GM13976 (cell line): ENCODE measurements around the gene CRNKL1.

Source experiments
- DNase-seq: peaks from one replicate; pipeline ENCODE4 v3.0.0; 2012; ENCODE audit warnings: low spot score
- CTCF ChIP-seq: IDR thresholded peaks from 2 replicates; pipeline ENCODE4 v1.5.1; 2012; ENCODE audit warnings: borderline replicate concordance, mild to moderate bottlenecking; ENCODE audit not compliant: insufficient read depth; ENCODE audit errors: extremely low read depth, missing control alignments, control extremely low read depth
- in situ Hi-C: fragments of 300-500 bp; cut with MboI; formaldehyde crosslinking; loops from one replicate; pipeline ENCODE4 v1.12.0; 2022; ENCODE audit warnings: low sequenced_read_pairs, mixed read lengths, inconsistent platforms; ENCODE audit not compliant: unreplicated experiment

CRNKL1 gene

GRCh38 chr20:19990850-19991249 lies 61.4 kb downstream of the CRNKL1 start:
- no peak for DNase-seq
- TF ChIP-seq CTCF: no peak
- in situ Hi-C loops: no loop called here

GRCh38 chr20:19987046-19987445 lies 65.2 kb downstream of the CRNKL1 start:
- no peak for TF ChIP-seq CTCF
- in situ Hi-C loops: loop anchor here (10.0 kb wide), 1 partner anchor 202 kb away; no protein-coding TSS in a partner anchor

GRCh38 chr20:19986419-19986818 lies 65.8 kb downstream of the CRNKL1 start:
- in situ Hi-C loops: loop anchor here (10.0 kb wide), 1 partner anchor 202 kb away; no protein-coding TSS in a partner anchor
- TF ChIP-seq CTCF: no peak
- DNase-seq: no peak

More at GRCh38 chr20:19987046-19987445, 65.2 kb downstream of the CRNKL1 start:
- no peak for DNase-seq
